SU-DHL-6 (cell line): ENCODE measurements around the gene TPP1.

Experiments used
- CTCF ChIP-seq: fragments of 200-600 bp; sonication (generic); IDR thresholded peaks from one replicate; pipeline ENCODE4 v1.5.1; 2017; ENCODE audit warnings: antibody characterized with exemption, mild to moderate bottlenecking, low read length, moderate library complexity; ENCODE audit not compliant: insufficient read depth, poor library complexity, severe bottlenecking
- EZH2phosphoT487 ChIP-seq: fragments of 200-600 bp; sonication (generic), shearing (Covaris generic); conservative IDR thresholded peaks from 2 replicates; pipeline ENCODE4 v1.6.1; 2018; ENCODE audit warnings: mild to moderate bottlenecking, antibody characterized with exemption, low read length, moderate library complexity, mixed read lengths

GRCh38 chr11:6640985-6641701, 21.9 kb upstream of the TPP1 start:
- no peak for TF ChIP-seq CTCF
- TF ChIP-seq EZH2phosphoT487: no peak
